GM13976 (cell line): ENCODE results near the gene LAMA4.

ENCODE experiments used
- DNase-seq: peaks from one replicate; pipeline ENCODE4 v3.0.0; 2012; ENCODE audit warnings: low spot score
- in situ Hi-C: fragments of 300-500 bp; cut with MboI; formaldehyde crosslinking; loops from one replicate; pipeline ENCODE4 v1.12.0; 2022; ENCODE audit warnings: low sequenced_read_pairs, mixed read lengths, inconsistent platforms; ENCODE audit not compliant: unreplicated experiment
- TF ChIP-seq, protein P1 (sequence below): IDR thresholded peaks from 2 replicates; pipeline ENCODE4 v1.5.1; 2012; ENCODE audit warnings: borderline replicate concordance, mild to moderate bottlenecking; ENCODE audit not compliant: insufficient read depth; ENCODE audit errors: extremely low read depth, missing control alignments, control extremely low read depth

The LAMA4 gene

DNA sequence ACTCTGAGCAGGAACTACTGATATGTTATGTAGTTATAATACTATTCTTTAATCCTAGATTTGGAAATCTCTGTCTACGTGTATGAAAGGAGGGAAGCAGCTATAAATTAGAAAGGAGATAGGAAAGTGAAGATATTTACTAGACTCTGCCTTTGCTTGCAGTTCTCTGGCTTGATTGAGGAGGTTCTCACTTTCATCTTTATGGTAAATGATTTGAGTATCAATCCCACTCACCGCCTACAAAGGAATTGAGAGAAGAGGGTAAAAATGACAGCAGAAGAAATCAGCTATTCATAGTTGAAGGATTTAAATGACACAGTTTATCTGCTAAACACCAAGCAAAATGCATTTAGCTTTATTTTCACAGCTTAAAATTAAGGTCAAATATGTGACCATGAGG, 99.7 kb downstream of the LAMA4 start:
- in situ Hi-C loops = no loop called here
- TF ChIP-seq, protein P1, sequence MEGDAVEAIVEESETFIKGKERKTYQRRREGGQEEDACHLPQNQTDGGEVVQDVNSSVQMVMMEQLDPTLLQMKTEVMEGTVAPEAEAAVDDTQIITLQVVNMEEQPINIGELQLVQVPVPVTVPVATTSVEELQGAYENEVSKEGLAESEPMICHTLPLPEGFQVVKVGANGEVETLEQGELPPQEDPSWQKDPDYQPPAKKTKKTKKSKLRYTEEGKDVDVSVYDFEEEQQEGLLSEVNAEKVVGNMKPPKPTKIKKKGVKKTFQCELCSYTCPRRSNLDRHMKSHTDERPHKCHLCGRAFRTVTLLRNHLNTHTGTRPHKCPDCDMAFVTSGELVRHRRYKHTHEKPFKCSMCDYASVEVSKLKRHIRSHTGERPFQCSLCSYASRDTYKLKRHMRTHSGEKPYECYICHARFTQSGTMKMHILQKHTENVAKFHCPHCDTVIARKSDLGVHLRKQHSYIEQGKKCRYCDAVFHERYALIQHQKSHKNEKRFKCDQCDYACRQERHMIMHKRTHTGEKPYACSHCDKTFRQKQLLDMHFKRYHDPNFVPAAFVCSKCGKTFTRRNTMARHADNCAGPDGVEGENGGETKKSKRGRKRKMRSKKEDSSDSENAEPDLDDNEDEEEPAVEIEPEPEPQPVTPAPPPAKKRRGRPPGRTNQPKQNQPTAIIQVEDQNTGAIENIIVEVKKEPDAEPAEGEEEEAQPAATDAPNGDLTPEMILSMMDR = no peak
- no peak for DNase-seq

- TF ChIP-seq, protein P1 = no peak
- in situ Hi-C loops = no loop called here
- DNase-seq = no peak
Measured at GRCh38 chr6:112153926-112154607, 100.3 kb downstream of the LAMA4 start.

- DNase-seq = no peak
- in situ Hi-C loops = no loop called here
- TF ChIP-seq, protein P1 = no peak
Measured at GRCh38 chr6:112150363-112150762, 104.0 kb downstream of the LAMA4 start.

GRCh38 chr6:112149719-112150263, 104.6 kb downstream of the LAMA4 start:
- TF ChIP-seq, protein P1 = no peak
- in situ Hi-C loops = no loop called here
- no peak for DNase-seq

- TF ChIP-seq, protein P1 = no peak
- DNase-seq = no peak
- in situ Hi-C loops = no loop called here
Measured at GRCh38 chr6:112149236-112149635, 105.1 kb downstream of the LAMA4 start.

GRCh38 chr6:112148103-112148502, 106.3 kb downstream of the LAMA4 start:
- in situ Hi-C loops = no loop called here
- no peak for DNase-seq
- TF ChIP-seq, protein P1 = no peak

- no peak for DNase-seq
- TF ChIP-seq, protein P1 = no peak
- in situ Hi-C loops = no loop called here
Measured at GRCh38 chr6:112145080-112145573, 109.2 kb downstream of the LAMA4 start.
